Mucosa of descending colon (tissue), 3 donors: ENCODE results near the gene PHACTR1. TPM values are rescaled to one million over a fixed set of nuclear protein-coding genes. Genes with fewer than 3 reads are reported as not detected.

Experiments used
- ATAC-seq: fragments of 200-7000 bp; cut with Tn5 transposase; one replicate; pipeline ENCODE4 v1.9.1; 2020; ENCODE audit warnings: mild to moderate bottlenecking, moderate library complexity
- DNase-seq, 3 donors: peaks; one replicate each; pipeline ENCODE4 v3.0.0-alpha.2; 2020
- H3K36me3 ChIP-seq: fragments of 200-600 bp; one replicate; pipeline ENCODE4 v1.8.0; 2021; ENCODE audit warnings: low read depth, mild to moderate bottlenecking
- H3K4me1 ChIP-seq: fragments of 200-600 bp; one replicate; pipeline ENCODE4 v1.8.0; 2021; ENCODE audit warnings: low read depth, mild to moderate bottlenecking
- H3K4me3 ChIP-seq: fragments of 200-600 bp; one replicate; pipeline ENCODE4 v1.8.0; 2021; ENCODE audit warnings: mild to moderate bottlenecking
- H3K9me3 ChIP-seq: fragments of 200-600 bp; one replicate; pipeline ENCODE4 v1.8.0; 2021; ENCODE audit warnings: mild to moderate bottlenecking
- intact Hi-C, 2 donors: fragments of 100-400 bp; cut with DNase I in 1 of 2; cut with micrococcal nuclease in 1 of 2; formaldehyde crosslinking; loops; one replicate each; pipeline versions ENCODE4 v1.11.0 to v1.11.1; 2022; cut with DNase I, micrococcal nuclease
- total RNA-seq, 3 donors: library from RNA; stranded (reverse); fragmentation: NEBNext Ultra II Directional in 2 of 3; extraction: Animal tissue kit (Norgen Biotek cat#: 25700) in 2 of 3; gene quantifications; one replicate each; pipeline versions ENCODE4 v1.2.1 to v1.2.4, GENCODE V29; 2021 to 2023
- TF ChIP-seq, protein P1 (sequence below): fragments of 200-600 bp; IDR thresholded peaks from one replicate; pipeline ENCODE4 v1.8.0; 2022; ENCODE audit warnings: antibody characterized with exemption, mild to moderate bottlenecking
- donor health status: DM: no; HTN: no; CAD: no; lungs with moderate emphysema.
- donor health status: DM: no; HTN: no; CAD: no.
- donor health status: DM: no; HTN: yes; CAD: no.

PHACTR1 gene
- total RNA-seq, 3 donors from 2014 or later, result 2.7 to 4.7 (median 3.1) TPM

DNA sequence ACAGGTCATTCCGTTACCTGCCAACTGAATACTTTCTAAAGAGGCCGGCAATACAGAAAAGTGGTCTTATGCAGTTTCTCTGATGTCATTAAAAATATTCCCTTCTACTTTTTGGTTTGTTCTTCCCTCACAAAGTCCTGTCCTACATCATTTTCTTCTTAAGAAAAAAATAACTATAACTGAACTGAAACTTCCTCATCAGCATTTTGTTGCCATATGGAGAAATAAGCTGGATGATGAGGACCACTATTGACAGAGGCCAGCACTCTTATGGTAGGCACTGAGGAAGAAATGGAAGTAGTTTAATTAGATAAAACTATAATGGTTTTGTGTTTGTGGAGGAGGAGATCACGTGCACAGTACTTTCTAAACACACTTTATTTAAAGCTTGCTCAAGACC is 274.9 kb downstream of the PHACTR1 start:
- DNase-seq, result no peak
- Histone ChIP-seq H3K9me3 (no peaks in the 10 kb centered on the region), H3K36me3 (no peaks in the 10 kb centered on the region), H3K4me3 (no peak overlapping the region), H3K4me1 (no peaks in the 10 kb centered on the region)
- TF ChIP-seq, protein P1, sequence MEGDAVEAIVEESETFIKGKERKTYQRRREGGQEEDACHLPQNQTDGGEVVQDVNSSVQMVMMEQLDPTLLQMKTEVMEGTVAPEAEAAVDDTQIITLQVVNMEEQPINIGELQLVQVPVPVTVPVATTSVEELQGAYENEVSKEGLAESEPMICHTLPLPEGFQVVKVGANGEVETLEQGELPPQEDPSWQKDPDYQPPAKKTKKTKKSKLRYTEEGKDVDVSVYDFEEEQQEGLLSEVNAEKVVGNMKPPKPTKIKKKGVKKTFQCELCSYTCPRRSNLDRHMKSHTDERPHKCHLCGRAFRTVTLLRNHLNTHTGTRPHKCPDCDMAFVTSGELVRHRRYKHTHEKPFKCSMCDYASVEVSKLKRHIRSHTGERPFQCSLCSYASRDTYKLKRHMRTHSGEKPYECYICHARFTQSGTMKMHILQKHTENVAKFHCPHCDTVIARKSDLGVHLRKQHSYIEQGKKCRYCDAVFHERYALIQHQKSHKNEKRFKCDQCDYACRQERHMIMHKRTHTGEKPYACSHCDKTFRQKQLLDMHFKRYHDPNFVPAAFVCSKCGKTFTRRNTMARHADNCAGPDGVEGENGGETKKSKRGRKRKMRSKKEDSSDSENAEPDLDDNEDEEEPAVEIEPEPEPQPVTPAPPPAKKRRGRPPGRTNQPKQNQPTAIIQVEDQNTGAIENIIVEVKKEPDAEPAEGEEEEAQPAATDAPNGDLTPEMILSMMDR, result no peak
- intact Hi-C loops, result no loop called here
- no peak for ATAC-seq

DNA sequence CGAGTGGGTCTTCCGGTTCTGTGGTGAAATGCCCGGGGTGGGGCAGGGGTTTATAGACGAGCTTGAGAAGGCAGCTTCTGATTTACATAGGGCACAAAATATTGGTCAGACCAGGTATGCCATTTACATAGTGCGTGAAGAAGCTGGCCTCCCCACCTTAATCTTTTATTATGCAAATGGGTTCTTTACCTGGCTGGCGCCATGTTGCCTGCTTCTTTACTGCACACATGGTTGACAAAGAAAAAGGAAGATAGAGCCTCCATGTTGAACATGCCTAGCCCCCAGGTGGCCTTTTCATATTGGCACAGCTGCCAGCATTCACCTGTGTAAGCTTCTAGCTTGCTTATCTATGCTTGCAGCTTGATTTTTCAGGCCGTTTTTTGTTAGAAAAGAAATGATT is 276.2 kb downstream of the PHACTR1 start:
- TF ChIP-seq, protein P1, result no peak
- ATAC-seq (no peak), DNase-seq (no peak)
- Histone ChIP-seq H3K4me3 (no peak overlapping the region), H3K4me1 (no peaks in the 10 kb centered on the region), H3K36me3 (no peaks in the 10 kb centered on the region), H3K9me3 (no peaks in the 10 kb centered on the region)
- intact Hi-C loops, result no loop called here

DNA sequence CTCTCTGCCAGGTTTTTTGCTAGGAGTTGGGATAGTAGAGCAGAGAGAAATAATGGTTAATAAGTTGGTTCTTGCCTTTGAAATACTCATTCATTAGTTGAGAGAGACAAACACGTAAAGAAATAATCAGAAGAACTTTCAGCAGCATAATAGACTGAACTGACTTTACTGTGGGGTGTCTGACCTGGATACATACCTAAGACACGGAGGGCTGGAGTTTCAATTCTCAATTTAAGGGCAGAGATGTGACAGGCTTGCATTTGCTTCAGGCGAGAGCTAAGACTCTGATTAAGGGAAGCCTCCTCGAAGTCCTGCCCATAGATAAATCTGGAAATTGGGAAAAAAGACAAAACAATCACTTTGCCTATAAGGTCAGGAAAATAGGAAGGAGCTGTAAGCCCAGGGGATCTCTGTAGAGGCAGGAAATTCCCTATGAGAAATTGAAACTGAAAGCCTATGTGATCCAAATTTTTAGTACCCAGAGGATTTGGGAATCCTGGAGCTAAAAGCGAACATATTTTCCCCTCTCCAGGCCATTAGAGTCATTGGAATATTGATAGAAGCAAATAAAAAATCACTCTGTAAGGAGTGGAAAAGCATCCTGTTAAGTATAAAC is 276.8 kb downstream of the PHACTR1 start:
- no peaks in the 10 kb centered on the region for H3K36me3 ChIP-seq
- TF ChIP-seq, protein P1, result no peak
- DNase-seq (no peak), ATAC-seq (no peak)
- no peaks in the 10 kb centered on the region for H3K4me1 ChIP-seq
- H3K4me3 ChIP-seq, result no peak overlapping the region
- intact Hi-C loops, result no loop called here
- H3K9me3 ChIP-seq, result no peaks in the 10 kb centered on the region

DNA sequence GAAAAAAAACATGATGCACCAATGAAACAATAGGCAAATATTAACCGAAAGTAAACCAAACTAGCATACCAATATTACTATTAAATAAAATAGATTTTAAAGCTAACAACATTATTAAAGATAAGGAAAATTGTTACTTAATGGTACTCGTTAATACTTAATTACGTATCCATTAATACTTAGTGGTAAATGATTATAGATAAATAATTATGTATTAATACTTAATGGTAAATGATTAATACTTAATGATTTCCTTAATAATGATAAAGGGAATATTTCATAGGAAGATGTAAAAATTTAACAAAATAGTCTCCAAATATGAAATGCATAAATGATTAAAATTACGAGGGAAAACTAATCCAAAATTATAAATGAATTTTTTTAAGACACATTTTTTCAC is 278.9 kb downstream of the PHACTR1 start:
- no peak overlapping the region for H3K4me3 ChIP-seq
- H3K36me3 ChIP-seq, result no peaks in the 10 kb centered on the region
- DNase-seq (no peak), ATAC-seq (no peak)
- H3K9me3 ChIP-seq, result no peaks in the 10 kb centered on the region
- TF ChIP-seq, protein P1, result no peak
- intact Hi-C loops, result no loop called here
- H3K4me1 ChIP-seq, result no peaks in the 10 kb centered on the region

DNA sequence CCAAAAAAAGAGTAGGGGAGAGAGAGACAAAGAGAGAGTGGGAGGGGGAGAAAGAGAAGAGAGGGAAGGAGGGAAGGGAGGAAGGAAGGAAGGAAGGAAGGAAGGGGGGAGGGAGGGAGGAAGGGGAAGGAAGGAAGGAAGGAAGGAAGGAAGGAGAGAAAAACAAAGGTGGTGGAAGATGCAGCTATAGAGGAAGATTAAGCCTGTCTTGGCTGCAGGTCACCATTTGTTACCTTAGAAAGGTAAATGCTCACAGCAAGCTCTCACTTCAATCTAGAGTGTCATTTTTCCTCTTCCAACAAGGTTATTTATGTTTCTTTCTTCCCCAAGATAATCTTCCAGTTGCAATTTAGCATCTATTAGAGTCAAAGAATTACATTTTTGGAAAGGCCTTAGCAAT is 284.0 kb downstream of the PHACTR1 start:
- Histone ChIP-seq H3K4me1 (no peaks in the 10 kb centered on the region), H3K4me3 (no peak overlapping the region), H3K9me3 (no peaks in the 10 kb centered on the region), H3K36me3 (no peaks in the 10 kb centered on the region)
- TF ChIP-seq, protein P1, result no peak
- ATAC-seq (no peak), DNase-seq (no peak)
- intact Hi-C loops, result no loop called here

DNA sequence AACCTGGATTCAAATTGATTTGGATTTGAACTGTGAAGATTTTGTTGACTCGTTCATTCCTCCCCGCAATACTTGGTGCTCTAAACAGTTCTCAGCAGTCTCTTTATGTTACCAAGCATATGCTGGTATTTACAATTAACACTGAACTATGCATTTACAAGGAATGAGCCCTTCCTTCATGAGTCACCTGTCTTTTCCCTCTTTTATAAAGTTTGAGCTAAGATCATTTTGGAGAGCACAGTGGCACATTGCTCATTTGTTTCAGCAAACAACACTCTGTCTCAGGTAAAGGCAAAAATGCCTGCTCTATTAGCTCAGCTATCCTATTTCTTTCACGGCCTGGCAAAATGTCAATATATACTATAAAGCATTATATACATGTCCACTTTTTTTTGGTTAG is 285.4 kb downstream of the PHACTR1 start:
- no peaks in the 10 kb centered on the region for H3K4me1 ChIP-seq
- H3K9me3 ChIP-seq, result no peaks in the 10 kb centered on the region
- ATAC-seq, result no peak
- intact Hi-C loops, result no loop called here
- TF ChIP-seq, protein P1, result no peak
- DNase-seq, result no peak
- no peak overlapping the region for H3K4me3 ChIP-seq
- H3K36me3 ChIP-seq, result no peaks in the 10 kb centered on the region
